Ascending aorta (tissue), 2 donors: Measurements from ENCODE around the gene NKD1. TPM values are rescaled to one million over a fixed set of nuclear protein-coding genes. Genes with fewer than 3 reads are reported as not detected.

ENCODE experiments used
- DNase-seq, 2 donors: peaks; one replicate each; pipeline ENCODE4 v3.0.0-alpha.2; 2019; ENCODE audit warnings: low spot score in 2 of 2
- H3K27ac ChIP-seq, 2 donors: fragments of 200-600 bp; sonication (generic); one replicate each; pipeline ENCODE4 v1.5.1; 2016 to 2017; ENCODE audit warnings: mild to moderate bottlenecking in 1 of 2
- H3K27me3 ChIP-seq: fragments of 200-600 bp; sonication (generic); one replicate; pipeline ENCODE4 v1.5.1; 2017
- H3K36me3 ChIP-seq, 2 donors: fragments of 200-600 bp; sonication (generic); one replicate each; pipeline ENCODE4 v1.5.1; 2016
- H3K4me1 ChIP-seq, 2 donors: fragments of 200-600 bp; sonication (generic); one replicate each; pipeline ENCODE4 v1.5.1; 2016 to 2017; ENCODE audit warnings: mild to moderate bottlenecking in 1 of 2
- H3K4me3 ChIP-seq, 2 donors: fragments of 200-600 bp; sonication (generic); one replicate each; pipeline ENCODE4 v1.5.1; 2016 to 2017; ENCODE audit warnings: mild to moderate bottlenecking in 1 of 2
- H3K9me3 ChIP-seq, 2 donors: fragments of 200-600 bp; sonication (generic); one replicate each; pipeline ENCODE4 v1.5.1; 2016
- intact Hi-C: fragments of 100-400 bp; cut with DNase I; formaldehyde crosslinking; loops from one replicate; pipeline ENCODE4 v1.15.1; 2023
- total RNA-seq: library from RNA; depleted of rRNA; stranded (reverse); fragments of >200 nt; gene quantifications from one replicate; pipeline ENCODE4 v1.1.0, GENCODE V29; 2016
- TF ChIP-seq, protein P1 (sequence below), 3 experiments: fragments of 200-600 bp in 2 of 3; fragments of 450-650 bp in 1 of 3; sonication (generic) in 2 of 3; IDR thresholded peaks; one replicate each; pipeline ENCODE4 v1.5.1; 2016 to 2019; ENCODE audit warnings: antibody characterized with exemption in 3 of 3, mild to moderate bottlenecking in 1 of 3, moderate library complexity in 1 of 3

Gene NKD1
- total RNA-seq, 1 donor from 2014 or later = 33.2 TPM

DNA sequence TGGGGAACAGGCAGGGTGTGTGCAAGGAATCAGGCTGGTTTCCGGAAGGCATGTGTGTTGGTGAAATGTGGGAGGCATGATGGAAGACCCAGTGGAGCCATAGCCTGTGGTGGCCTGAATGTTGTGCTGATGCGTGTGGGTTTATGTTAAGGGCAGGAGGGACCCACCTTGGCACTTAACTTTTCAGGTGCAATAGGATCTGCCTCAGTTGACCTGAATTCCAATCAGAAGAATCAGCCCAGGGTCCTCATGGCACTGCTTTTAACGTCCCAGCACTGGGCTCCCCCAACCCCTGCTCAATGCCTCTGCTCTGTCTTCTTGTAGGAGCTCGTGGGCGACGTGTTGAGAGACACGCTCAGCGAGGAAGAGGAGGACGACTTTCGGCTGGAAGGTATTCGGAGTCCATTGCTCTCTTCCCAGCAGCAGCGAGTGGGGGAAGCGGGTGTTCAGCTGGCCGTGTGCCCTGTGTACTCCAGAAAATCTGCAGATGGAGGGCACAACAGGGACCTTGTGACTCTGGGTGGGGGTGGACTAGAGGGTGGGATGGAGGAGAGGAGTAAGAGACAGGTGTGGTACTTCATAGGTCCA is 59.9 kb downstream of the NKD1 start:
- TF ChIP-seq, protein P1, sequence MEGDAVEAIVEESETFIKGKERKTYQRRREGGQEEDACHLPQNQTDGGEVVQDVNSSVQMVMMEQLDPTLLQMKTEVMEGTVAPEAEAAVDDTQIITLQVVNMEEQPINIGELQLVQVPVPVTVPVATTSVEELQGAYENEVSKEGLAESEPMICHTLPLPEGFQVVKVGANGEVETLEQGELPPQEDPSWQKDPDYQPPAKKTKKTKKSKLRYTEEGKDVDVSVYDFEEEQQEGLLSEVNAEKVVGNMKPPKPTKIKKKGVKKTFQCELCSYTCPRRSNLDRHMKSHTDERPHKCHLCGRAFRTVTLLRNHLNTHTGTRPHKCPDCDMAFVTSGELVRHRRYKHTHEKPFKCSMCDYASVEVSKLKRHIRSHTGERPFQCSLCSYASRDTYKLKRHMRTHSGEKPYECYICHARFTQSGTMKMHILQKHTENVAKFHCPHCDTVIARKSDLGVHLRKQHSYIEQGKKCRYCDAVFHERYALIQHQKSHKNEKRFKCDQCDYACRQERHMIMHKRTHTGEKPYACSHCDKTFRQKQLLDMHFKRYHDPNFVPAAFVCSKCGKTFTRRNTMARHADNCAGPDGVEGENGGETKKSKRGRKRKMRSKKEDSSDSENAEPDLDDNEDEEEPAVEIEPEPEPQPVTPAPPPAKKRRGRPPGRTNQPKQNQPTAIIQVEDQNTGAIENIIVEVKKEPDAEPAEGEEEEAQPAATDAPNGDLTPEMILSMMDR (IDR thresholded peaks at IDR 0.05) = no peak
- H3K36me3 ChIP-seq = peaks cover 15 to 19% of the 10 kb centered on the region in 2 donors
- no peak overlapping the region for H3K4me3 ChIP-seq
- peaks cover 9 to 32% of the 10 kb centered on the region in 2 donors for H3K4me1 ChIP-seq
- no peaks in the 10 kb centered on the region for H3K9me3 ChIP-seq
- intact Hi-C loops = loop anchor here (2.0 kb wide), 1 partner anchor 135 kb away; the partner anchor contains the start of gene CYLD
- no peaks in the 10 kb centered on the region for H3K27me3 ChIP-seq
- no peak overlapping the region for H3K27ac ChIP-seq
- no peak for DNase-seq

DNA sequence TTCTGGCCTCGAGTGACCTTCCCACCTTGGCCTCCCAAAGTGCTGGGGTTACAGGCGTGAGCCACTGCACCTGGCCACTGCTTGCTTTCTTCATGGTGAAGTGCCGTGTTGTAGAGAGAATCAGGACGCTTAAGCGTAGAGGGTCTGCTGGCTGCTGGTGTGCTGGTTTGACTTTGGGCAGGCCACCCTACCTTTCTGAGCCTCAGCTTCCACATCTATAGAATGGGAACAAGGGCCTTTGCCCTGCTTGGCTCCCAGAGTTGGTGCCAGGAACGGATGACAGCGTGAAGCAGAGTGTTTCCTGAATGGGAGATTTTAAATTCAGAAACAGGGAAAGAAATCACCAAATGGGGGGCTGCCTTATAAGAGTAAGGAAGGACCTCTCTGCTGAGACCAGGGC is 60.9 kb downstream of the NKD1 start:
- intact Hi-C loops = no loop called here
- H3K27ac ChIP-seq = no peak overlapping the region
- no peak for DNase-seq
- H3K36me3 ChIP-seq = peaks cover 15 to 19% of the 10 kb centered on the region in 2 donors
- TF ChIP-seq, protein P1 (IDR thresholded peaks at IDR 0.05) = no peak
- no peaks in the 10 kb centered on the region for H3K27me3 ChIP-seq
- H3K9me3 ChIP-seq = no peaks in the 10 kb centered on the region
- peaks cover 11 to 32% of the 10 kb centered on the region in 2 donors for H3K4me1 ChIP-seq
- no peak overlapping the region for H3K4me3 ChIP-seq

DNA sequence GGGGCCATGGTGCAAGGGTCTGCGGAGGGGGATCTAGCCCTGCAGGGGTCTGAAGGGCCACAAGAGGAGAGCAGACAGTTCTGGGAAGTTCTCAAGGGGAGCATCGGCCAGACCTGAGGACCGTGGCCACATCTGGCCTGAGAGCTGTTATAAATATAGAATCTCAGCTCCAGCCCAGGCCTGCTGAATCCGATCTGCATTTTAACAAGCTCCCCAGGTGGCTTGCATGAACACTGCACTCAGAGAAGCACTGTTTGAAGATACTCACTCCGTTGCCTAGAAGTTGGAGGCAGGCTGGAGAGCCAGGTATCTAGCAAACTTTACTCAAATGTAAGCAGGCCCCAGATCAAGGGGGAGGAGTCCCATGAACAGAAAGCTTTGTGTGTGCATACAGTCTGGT is 61.3 kb downstream of the NKD1 start:
- Histone ChIP-seq H3K4me3 (no peak overlapping the region), H3K36me3 (peaks cover 15 to 19% of the 10 kb centered on the region in 2 donors), H3K9me3 (no peaks in the 10 kb centered on the region), H3K4me1 (peaks cover 14 to 33% of the 10 kb centered on the region in 2 donors), H3K27me3 (no peaks in the 10 kb centered on the region), H3K27ac (no peak overlapping the region)
- intact Hi-C loops = no loop called here
- TF ChIP-seq, protein P1 (IDR thresholded peaks at IDR 0.05) = no peak
- no peak for DNase-seq

DNA sequence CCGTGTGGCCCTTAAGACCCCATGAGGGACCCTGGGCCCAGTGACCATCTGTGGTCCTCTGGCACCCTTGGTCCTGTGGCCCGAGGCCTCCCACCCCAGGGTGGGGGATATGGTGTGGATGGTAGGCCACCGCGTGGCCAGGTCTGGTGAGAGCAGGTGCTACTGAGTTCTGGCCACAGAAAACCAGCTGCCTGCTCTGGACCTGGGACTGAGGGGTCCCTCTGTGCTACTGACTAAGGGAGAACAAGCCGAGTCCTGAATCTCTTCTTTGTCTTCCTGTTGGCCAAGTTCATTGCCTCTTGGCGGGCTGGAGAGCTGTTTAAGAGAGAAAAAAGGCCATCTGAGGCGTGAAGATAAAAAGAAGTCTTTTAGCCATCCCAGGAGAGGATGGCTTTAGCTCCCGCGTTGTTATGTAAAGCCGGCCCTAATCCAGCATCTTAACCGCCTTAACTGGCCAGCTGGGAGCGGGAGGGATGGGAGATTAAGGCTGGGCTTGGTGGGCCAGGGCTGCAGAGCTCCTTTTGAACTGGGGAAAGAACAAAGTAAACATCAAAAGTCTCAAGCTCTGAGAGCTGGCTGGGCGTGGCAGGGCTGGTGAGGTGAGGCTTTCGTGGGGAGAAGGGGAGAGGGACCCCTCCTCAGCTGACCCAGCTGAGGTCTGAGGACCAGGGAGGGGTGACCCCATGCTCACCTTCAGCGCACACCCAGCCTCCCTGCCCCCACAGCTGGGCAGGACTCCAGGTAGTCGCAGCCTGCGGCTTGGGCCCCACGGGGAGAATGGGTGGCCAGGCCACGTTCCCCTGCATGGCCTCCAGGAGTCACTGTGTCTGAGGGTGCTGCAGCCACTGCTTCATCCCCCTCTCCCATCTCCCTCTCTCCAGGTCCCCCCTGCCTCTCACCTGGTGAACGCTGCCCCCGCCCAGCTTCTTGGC is 62.4 kb downstream of the NKD1 start:
- Histone ChIP-seq H3K4me3 (no peak overlapping the region), H3K9me3 (no peaks in the 10 kb centered on the region), H3K36me3 (peaks cover 15 to 19% of the 10 kb centered on the region in 2 donors), H3K4me1 (peaks cover 14 to 35% of the 10 kb centered on the region in 2 donors), H3K27ac (no peak overlapping the region), H3K27me3 (no peaks in the 10 kb centered on the region)
- no peak for DNase-seq
- intact Hi-C loops = no loop called here
- TF ChIP-seq, protein P1 (IDR thresholded peaks at IDR 0.05) = no peak

DNA sequence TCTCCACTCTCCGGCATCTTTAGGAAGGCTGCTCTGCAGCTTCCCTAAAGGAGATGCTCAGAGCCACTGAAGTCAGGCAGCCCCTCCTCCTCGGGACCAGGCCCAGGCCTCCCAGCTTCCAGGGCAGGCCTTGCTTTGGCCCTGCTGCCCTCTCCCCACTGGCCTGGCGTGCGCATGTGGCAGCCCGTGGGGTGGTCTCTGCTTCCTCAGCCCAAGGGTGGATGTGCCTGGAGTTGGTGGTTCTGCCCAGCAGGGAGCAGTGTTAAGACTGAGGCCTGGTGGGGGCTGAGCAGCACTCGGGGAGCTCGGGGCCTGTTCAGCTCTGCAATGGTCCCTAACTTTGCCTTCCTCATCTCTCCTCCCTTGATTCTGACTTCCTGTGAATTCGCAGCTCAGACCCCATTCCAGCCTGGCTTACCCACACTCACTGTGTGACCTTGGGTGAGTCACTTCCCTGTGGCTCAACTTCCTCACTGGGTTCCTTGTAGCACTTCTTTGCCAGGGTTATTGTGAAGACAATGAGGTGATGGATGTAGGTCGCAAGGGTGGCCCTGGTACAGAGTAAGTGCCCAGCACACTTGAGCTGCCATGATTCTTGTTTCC is 63.2 kb downstream of the NKD1 start:
- Histone ChIP-seq H3K4me1 (peaks cover 12 to 34% of the 10 kb centered on the region in 2 donors), H3K36me3 (peaks cover 15 to 19% of the 10 kb centered on the region in 2 donors), H3K27me3 (no peaks in the 10 kb centered on the region), H3K27ac (no peak overlapping the region), H3K9me3 (no peaks in the 10 kb centered on the region), H3K4me3 (no peak overlapping the region)
- TF ChIP-seq, protein P1 (IDR thresholded peaks at IDR 0.05) = no peak
- DNase-seq = no peak
- intact Hi-C loops = no loop called here
